HK-2 (cell line): Measurements from ENCODE around the gene NAB1.
"Not testable (repeated sequence)": the region's sequence is repeated elsewhere in the genome, so short reads cannot be mapped to it uniquely, and the experiment has no call there.

Source experiments
- DNase-seq: peaks from one replicate; pipeline ENCODE4 v3.0.0-alpha.2; 2018; ENCODE audit not compliant: unreplicated experiment

Gene NAB1, protein sequence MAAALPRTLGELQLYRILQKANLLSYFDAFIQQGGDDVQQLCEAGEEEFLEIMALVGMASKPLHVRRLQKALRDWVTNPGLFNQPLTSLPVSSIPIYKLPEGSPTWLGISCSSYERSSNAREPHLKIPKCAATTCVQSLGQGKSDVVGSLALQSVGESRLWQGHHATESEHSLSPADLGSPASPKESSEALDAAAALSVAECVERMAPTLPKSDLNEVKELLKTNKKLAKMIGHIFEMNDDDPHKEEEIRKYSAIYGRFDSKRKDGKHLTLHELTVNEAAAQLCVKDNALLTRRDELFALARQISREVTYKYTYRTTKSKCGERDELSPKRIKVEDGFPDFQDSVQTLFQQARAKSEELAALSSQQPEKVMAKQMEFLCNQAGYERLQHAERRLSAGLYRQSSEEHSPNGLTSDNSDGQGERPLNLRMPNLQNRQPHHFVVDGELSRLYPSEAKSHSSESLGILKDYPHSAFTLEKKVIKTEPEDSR

DNA sequence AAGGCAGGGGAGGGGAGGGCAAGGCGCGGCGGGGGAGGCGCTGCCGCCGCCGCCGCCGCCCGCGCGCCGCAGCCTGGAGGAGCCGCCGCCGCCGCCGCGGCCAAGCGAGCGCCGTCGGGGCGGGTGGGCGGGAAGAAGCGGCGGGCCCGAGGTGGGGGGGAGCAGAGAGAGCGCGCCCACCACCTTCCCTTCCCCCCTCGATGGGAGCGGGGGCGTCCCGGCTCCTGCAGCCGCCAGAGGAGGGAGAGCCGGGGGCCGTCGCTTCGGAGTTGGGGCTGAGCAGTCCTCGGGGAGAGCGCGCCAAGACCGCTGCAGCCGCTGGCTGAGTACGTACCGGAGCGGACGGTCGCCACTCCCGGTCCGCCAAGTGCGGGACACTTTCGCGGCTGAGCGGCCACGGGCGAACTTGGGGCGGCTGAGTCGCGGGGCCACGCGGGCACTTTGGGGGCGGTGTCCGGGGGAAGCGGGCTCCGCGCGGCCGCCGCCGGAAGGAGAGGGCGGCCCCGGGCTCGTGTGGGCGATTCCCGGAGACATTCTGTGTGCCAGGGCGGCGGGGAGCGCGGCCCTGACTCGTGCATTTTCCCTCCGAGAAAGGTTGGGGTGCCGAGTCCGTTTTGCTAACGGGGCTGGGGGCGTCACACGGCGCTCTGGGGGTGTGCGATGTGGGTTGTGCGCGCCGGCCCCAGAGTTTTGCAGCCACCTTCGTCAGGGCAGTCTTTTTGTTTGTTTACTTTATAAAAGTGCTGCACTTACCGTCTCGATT is at the start of gene NAB1:
NAB1 (plus strand) TSS at position 49 of the 763 bp plus-strand sequence. CDS start 10,094 bp downstream, outside the sequence.
- DNase-seq = peak; percentile 61

DNA sequence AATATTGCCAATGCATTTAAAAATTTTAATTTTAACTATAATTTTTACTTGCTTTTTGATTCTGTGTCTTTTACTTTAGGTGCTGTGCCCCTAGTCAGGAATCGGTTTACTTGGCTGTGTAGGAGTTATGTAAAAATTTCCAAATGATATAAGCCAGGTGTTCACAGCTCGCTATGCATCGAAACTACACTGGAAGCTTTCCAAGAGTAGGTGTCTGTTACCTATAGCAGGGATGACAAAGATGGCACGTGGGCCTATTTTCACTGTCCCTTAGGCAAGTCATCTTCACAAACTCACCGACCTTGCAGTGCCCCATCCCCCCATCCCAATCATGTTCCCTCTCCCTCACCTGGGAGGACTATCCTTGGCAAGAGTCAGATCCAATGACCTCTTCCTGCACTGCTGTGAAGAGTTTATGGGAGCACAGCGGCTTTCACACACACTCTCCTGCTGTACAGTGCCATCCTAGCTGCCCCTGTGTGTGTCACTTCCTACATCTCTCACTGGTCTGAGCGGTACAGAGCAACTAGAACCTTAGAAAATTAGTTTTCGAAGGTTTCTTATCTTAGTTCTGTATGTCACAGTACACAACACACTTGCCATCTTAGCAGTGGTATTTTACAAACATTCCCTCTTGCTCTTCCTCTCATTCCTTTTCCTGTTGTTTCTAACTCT is 49.2 kb upstream of the NAB1 start:
- no peak for DNase-seq

GRCh38 chr2:190600293-190601103 is 48.4 kb upstream of the NAB1 start:
- DNase-seq = no peak

DNA sequence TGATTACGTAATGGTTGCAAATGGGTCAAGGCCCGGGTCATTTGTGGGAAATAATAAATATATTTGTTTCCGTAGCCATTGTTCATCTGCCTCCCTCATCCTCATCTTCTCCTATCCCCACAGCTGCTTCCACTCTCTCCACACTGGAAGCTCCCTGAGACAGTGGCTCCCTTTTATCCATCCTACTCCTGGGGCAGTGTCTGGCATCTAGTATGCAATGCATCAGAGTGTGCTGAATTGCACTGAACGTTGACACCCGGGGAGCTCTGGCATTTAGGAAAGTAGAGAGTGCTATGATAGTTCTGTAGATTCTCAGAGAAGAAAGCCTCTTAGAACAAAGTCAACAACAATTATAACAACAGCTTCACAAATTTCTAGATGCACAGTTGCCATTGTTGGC is 45.5 kb upstream of the NAB1 start:
- DNase-seq = no peak

DNA sequence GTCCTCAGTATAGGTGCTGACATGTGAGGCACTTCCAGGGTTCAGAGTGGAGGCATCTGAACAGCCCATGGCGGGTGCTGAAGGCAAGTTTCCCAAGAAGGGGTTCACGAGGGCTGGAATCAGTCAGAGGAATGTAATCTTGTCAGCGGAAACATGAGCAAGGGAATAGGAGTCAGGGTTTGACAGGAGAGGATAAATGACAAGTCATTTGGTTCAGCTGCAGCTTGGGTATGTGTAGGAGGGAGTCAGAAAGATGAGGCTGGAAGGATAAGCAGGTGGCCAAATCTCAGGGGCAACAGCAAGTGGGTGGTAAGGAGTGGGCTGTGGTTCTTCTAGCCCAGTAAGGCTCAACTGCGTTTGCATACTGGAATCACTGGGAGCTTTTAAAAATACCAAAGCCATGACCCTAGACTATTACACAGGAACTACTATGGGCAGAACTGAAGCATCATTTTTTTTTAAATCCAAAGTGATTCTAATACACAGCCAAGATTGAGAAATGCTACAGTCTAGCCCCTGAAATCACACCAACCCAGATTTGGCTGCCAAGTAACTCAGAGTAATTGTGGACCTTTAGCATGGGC is 41.8 kb upstream of the NAB1 start:
- no peak for DNase-seq

DNA sequence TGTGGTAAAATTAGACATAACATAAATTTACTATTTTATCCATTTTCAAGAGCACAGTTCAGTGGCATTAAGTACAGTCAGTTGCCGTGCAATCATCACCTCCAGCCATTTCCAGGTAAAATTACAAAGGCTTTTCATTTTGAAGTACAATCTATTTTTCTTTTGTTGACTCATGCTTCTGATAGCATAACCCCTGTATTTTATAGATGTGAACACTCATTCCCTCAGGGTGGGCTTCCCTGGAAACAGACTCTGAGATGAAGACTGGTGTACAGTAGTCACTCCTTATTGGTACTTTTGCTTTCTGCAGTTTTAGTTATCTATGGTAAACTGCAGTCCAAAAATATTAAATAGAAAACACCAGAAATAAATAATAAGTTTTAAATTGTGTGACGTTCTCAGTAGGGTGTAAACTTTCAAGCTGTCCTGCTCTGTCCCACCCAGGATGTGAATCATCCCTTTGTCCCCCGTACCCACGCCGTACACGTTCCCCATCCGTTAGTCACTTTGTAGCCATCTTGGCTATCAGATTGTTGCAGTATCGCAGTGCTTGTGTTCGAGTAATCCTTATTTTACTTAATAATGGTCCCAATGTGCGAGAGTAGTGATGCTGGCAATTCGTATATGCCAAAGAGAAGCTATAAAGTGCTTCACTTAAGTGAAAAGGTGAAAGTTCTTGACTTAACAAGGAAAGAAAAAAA is 41.1 kb upstream of the NAB1 start:
- DNase-seq = no peak

DNA sequence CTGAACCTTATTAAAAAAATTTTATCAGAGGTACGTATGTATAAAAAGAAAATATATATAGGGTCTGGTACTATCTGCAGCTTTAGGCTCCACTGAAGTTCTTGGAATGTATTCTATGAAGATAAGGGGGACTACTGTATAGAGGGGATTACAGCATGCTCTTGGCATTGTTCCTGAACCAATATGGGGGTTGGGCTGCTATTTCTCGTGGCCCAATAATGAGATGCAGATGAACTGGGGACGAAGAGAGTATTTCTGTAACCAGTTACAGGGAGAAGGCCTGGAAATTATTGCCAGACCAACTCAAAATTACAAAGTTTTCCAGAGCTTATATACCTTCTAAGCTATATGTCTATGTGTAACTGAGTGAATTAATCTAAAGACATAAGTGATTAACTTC is 40.0 kb upstream of the NAB1 start:
- DNase-seq = not testable (repeated sequence)

GRCh38 chr2:190609397-190609796 is 39.5 kb upstream of the NAB1 start:
- not testable (repeated sequence) for DNase-seq

- not testable (repeated sequence) for DNase-seq
Observed at GRCh38 chr2:190610528-190610927, 38.4 kb upstream of the NAB1 start.

- DNase-seq = no peak
Observed at GRCh38 chr2:190615555-190616200, 33.2 kb upstream of the NAB1 start.

DNA sequence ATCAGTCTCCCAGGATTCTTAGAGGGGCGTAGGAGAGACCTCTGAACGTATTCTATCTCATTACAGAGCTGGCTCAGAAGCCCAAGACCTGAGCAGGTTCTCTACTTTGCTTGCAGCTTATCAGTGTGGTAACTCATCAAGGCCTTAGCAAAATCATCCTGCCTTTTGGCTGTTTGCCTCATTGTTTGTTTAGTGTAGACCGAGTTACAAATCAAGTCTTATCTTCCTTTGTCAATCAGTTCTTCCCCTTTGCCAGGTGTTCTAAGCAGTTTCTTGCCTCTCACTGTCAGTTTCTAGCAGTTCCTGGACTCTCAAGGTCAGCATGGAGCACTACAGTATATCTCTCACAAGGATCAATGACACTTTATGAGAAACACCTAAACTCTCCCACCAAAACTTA is 30.9 kb upstream of the NAB1 start:
- DNase-seq = no peak

GRCh38 chr2:190625691-190626090 is 23.2 kb upstream of the NAB1 start:
- DNase-seq = no peak

DNA sequence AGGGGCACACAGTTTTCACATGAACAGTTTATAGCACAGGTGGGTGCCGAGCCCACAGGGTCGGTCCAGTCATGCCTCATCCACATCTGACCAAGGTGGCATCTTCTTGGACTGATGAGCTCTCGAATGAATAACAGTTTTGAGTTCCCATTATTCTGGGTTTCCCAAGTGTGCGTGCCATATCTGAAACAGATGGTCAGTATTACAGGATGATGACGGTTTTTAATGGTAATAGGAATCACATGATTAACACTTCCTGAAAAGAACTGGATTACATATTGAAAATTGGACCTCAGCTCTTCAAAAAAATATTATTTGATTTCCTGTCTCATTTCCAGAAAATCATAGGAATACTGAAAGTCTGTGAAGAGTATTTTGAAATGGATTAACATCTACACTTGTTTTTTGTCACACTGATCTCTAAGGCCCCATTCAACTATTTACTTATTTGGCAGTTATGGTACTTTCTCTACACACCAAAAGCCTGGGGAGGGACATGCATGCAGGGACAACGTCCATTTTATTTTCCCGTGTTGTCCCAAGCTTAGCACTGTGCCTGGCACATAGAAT is 22.2 kb upstream of the NAB1 start:
- no peak for DNase-seq

- no peak for DNase-seq
Observed at GRCh38 chr2:190627448-190628412, 21.2 kb upstream of the NAB1 start.

DNA sequence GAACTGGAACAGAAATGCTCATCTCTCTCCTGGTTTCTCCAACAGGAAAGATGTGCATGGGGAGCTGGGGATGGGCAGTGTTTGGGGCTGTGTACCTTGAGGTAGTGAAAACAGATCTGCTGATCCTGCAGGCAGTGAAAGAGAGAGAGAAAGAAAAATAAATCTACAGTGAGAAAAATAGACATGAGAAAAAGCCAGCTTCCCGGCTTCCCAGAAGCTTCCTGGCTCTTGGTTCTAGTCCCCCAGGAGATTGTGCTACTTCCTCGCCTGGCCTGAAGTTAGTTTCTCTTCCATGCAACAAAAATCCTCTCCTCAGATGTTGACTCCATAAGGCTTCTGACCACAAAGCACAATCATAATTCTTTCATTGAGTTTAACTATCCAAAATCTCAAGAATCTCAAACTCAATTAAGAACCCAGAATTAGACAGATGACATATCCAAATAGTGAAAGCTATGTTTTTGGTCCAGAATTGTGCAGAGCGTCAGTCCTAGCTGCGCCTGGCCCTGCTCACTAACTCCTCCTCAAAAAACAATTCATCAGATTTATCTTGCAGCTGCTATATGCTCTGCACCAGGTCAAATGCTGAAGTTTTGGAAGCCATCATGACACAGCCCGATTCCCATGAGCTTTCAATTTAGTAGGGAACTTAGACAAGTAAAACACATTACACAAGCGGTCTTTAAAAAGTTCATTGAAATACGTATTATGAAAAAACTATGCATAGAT is 20.1 kb upstream of the NAB1 start:
- DNase-seq = no peak

DNA sequence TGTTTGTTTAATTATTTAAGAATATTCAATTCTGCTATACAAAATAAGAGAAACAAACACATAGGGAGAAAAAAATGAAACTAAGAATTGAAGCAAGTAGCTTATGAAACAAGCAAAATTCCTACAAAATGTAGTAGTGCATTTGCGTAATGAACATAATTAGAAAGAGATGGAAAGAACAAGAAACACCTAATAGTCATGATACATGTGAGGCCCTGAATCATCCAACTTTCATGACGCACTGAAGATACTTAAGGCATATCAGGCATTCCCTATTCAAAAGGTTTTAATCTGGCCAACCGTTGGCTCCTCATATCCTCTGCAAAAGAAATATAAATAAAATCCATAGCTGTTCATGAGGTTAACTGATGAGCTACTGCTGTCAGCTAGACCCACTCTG is 14.5 kb upstream of the NAB1 start:
- no peak for DNase-seq

DNA sequence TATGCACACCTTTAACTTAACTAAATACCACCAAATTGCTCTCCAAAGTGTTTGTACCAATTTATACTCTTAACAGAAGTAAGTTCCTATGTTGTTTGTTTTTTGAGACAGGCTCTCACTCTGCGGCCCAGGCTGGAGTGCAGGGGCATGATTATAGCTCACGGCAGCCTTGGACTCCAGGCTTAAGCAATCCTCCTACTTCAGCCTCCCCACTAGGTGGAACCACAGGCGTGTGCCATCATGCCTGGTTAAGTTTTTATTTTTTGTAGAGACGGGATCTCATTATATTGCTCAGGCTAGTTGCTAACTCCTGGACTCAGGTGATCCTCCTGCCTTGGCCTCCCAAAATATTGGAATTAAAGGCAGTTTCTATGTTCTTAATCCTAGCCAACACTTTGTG is 13.1 kb upstream of the NAB1 start:
- peak; percentile 14 for DNase-seq

GRCh38 chr2:190636361-190636760 is 12.5 kb upstream of the NAB1 start:
- no peak for DNase-seq
